Kidney tubule cell (primary cell): ENCODE results near the gene DCP1B.
A peak's percentile ranks its signal among the peaks of the same experiment; 100 is the strongest.

Experiments used
- DNase-seq: peaks from one replicate; pipeline ENCODE4 v3.0.0-alpha.2; 2018; ENCODE audit warnings: low spot score

Gene DCP1B

GRCh38 chr12:1919284-1919683, 85.0 kb downstream of the DCP1B start:
- DNase-seq, result no peak

DNA sequence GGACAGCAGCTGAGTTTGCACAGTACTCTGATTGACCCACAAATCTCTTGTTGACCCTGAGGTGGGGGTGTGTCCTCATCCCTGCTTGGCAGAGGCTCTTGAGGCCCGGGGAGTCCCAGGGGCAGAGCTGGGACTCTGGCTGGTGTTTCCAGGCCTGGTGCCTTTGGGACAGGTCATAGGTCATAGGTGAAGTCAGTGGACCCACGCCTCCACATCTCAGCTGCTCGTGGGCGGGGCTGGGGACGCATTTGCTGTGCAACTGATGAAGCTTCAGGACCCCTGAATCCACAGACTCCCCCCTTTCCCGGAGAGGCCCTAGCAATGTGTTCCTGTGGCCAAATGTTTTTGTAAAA, 85.4 kb downstream of the DCP1B start:
- DNase-seq, result no peak

GRCh38 chr12:1918081-1918883, 86.0 kb downstream of the DCP1B start, which contains the start of gene CACNA2D4:
Gene CACNA2D4, minus strand, starts transcription at chr12:1918652. Its CDS starts 179 bp downstream, at chr12:1918473.
- no peak for DNase-seq

DNA sequence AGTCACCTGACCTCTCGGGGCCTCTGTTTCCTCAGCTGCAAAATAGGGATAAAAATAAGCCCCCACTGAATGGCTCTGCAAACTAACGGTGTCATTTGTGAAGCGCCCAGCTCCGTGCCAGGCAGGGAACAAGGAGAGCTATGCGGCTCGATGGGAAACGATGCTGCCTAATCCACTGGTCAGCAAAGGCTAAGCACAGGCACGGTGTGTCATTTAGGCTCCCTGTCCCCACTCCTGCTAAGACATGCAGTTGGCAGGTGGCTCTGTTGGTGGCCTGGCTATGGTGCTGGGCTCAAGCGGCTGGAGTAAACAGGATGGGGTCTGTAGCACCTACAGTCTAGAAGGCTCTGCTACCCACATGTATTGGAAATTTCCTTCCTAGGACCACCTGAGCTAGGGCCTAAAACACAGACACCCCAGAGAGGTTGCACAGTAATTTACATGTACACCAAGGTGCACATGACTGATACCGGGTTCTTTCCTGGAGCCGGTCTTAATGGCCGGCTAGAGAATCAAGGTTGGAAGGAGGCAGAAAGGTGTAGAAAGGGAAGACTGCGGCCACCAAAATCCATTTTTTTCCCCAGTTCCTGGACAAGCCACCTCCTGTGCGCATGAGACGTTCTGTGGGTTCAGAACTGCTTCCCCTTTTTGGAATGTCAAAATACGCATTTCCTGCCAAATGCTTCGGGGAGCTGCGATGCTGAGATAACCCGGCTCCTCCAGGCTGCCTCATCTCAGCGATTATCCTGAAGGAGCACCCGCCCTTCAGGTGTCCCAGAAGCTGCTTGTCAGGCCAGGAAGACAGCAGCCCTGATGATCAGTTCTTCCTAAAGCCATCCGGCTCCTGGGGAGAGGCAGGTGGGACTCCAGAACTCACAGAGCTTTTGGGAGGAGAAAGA, 86.8 kb downstream of the DCP1B start:
- DNase-seq, result no peak

- DNase-seq, result no peak
These were observed 87.7 kb downstream of the DCP1B start for GRCh38 chr12:1916371-1917171.

- DNase-seq, result no peak
These were observed 88.9 kb downstream of the DCP1B start for GRCh38 chr12:1915082-1915968.

GRCh38 chr12:1914114-1914911, 89.9 kb downstream of the DCP1B start:
- DNase-seq, result no peak

GRCh38 chr12:1913377-1914113, 90.7 kb downstream of the DCP1B start:
- DNase-seq, result no peak

DNA sequence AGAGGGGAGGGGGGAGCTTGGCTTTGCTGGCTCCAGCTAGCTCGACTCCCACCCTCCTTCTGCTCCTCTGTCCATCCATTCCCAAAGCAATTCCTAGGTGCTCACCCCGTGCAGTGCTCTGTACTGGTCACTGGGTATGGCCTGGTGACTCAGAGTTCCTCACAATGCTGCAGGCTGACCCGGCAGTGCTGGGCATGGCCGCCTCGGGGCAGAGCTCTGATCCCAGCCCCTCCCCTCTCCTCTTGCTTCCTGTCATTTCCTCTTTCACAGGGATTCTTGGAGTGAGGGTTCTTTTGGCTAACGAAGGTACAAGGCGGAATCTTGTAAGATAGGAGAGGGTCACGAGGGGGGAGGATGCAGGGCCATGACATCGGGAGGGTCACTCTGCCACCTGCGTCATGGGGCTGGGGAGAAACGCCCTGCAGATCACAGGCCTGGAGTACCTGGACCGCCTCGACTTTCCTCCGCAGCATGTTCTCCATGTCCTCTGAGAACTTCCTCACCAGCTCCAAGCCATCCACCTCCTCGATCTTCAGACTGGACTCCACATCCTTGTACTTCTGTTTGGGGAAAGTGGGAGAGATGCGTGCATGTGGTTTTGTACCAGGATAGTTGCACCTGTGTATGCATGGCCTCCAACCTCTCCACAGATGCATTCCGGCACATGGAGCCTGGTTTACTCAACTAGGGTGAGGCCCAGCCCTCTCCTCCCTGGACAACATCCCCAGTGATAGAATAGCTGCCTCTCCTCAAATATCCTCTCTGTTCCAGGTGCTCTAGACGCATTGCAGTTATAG, 91.5 kb downstream of the DCP1B start:
- DNase-seq, result peak; percentile 61

DNA sequence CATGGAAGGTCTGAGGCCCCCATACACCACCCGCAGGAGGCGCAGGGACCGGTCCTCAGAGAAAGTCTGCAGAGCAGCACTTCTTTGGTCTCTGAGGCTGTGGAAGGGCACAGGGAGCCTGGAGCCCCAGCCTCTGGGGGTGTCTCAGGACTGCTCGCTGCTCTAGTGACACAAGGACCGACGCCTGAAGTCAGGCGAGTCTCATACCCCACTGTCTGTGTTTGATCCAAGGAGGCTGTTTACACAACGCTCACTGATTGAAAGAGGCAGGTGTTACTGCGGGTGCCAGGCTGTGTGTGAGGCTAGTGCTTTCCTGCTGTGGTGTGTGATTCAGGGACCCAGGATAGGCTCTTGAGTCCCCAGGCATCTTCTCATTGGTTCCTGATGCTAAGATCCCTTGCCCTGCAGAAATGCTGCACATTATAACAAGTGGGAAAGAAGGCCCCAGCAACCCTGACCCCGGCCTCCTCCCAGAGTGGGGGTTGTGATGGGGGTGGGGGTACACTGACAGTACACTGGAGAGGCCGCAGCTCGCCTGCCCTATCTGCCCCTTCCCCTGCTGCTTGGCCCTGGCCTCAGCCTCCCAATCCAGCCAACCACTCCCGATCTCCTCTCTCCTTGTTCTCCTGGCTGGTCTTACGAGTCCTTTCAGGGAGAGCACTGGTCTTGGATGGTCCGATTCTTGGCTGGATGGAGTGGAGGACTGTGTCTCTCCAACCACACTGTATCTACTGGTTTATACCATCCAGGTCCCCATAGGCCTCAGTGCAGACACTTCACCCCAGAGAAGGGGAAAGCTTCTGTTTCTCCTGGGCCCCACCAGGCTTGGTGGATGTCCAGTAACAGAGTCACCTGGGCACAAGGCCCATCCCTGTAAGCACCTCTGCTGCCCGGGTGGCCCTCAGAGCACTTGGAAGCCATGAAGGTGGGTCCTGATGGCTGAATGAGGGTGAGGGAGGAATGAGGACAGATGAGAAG, 92.4 kb downstream of the DCP1B start:
- no peak for DNase-seq

- no peak for DNase-seq
These were observed 93.8 kb downstream of the DCP1B start for GRCh38 chr12:1910468-1910867.

GRCh38 chr12:1908758-1909157, 95.5 kb downstream of the DCP1B start:
- DNase-seq, result no peak

DNA sequence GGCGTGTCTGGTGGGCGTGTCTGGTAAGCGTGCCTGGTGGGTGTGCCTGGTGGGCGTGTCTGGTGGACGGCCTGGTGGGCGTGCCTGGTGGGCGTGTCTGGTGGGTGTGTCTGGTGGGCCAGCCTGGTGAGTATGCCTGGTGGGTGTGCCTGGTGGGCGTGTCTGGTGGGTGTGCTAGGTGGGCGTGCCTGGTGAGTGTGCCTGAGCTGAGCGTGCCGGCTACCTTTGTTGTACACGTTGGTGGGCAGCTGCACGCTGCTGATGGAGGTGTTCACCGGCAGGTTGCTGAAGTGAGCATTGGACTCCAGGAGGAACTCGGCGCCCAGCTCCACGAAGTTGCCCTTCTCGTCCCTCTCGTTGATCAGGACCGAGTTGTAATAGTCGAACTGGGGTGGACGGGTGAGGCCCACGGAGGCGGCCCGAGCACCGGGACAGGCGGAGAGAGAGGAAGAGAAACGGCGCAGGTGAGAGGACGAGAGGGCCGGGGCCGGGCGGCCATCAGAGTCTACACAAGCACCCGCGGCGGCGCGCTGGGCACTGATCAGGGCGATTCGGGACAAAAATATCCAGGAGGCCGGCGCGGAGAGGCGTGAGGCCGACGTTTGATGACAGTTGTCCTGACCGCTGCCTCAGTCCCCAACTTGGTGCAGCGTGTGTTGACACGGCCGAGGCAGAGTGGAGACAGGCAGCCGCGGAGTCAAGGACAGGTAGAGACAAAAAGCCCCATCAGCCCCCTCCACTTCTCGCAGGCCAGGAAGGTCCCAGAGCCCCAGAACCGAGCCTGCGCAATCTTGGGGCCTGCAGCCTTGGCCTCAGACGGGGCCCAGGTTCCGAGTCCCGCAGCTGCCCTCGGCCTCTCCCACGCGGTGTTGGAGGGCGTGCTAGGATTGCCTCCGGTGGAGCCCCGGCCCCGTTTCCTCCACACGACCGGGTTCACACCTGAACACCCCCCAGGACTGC, 96.3 kb downstream of the DCP1B start:
- DNase-seq, result peak; percentile 7

DNA sequence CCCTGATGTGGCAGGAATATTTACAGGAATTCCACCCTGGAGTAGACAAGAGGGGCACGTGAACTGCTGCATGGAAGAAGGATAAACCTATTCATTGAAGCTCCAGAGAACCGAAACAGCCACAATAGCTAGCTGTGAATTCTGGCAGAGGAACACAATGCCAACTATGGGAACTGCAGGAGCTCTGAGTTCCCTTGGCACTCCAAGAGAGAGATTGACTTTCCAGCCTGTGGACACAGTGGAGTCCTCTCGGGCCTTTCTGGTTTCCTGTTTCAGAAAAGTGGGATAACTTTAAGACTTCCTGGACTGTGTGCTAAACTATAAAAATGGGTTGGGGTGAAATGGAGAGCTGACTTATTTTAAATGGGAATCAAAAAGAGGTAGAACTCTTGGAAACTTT, 97.7 kb downstream of the DCP1B start:
- no peak for DNase-seq

DNA sequence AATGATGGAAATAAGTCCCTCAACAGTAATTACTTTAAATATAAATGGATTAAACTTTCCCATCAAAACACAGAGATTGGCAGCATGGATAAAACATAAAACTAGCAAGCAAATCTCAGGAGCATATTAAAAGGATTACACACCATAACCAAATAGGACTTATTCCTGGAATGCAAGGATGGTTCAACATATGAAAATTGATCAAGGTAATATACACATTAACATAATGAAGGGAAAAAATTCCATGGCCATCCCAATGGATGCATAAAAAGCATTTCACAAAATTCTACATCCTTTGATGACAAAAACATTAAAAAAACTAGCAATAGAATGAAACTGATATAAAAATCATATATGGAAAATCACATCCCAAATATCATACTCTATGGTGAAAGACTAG, 99.4 kb downstream of the DCP1B start:
- no peak for DNase-seq

GRCh38 chr12:1896964-1897363, 107.3 kb downstream of the DCP1B start:
- no peak for DNase-seq
